ENCODE results near the gene DPYSL5. TPM values are rescaled to one million over a fixed set of nuclear protein-coding genes. Genes with fewer than 3 reads are reported as not detected.

The DPYSL5 gene
- total RNA-seq, 2 donors from 2014 or later = not detected

Other genes starting within 250 kb of the DPYSL5 start
- gene CIB4, start 206.8 kb upstream of the DPYSL5 start, total RNA-seq = not detected
- 10 to 100 TPM; 13.1 to 24.4 TPM for gene KCNK3, start 155.4 kb upstream of the DPYSL5 start, total RNA-seq
- 10 to 100 TPM; 38.8 to 39.4 TPM for gene SLC35F6, start 83.8 kb upstream of the DPYSL5 start, total RNA-seq
- gene CENPA, start 62.1 kb upstream of the DPYSL5 start, total RNA-seq = 1 to 10 TPM in 1 of 2 donors, not detected in 1; 1.2 TPM
- gene MAPRE3, start 122.5 kb downstream of the DPYSL5 start, total RNA-seq = 10 to 100 TPM; 11.4 to 16.3 TPM
- 10 to 100 TPM; 68.0 to 69.8 TPM for gene TMEM214, start 184.8 kb downstream of the DPYSL5 start, total RNA-seq
- 10 to 100 TPM; 20.0 to 22.9 TPM for gene AGBL5, start 203.5 kb downstream of the DPYSL5 start, total RNA-seq
- 100 to 1,000 TPM; 222 to 314 TPM for gene OST4, start 223.5 kb downstream of the DPYSL5 start, total RNA-seq
- gene EMILIN1, start 230.5 kb downstream of the DPYSL5 start, total RNA-seq = 100 to 1,000 TPM; 178 to 323 TPM
- 1 to 10 TPM; 5.7 to 7.8 TPM for gene KHK, start 238.6 kb downstream of the DPYSL5 start, total RNA-seq

All from posterior vena cava (tissue), 2 donors.